Measurements from ENCODE around the gene CXXC4. TPM values are rescaled to one million over a fixed set of nuclear protein-coding genes. Genes with fewer than 3 reads are reported as not detected.

CXXC4 gene
- total and polyA plus RNA-seq, 2 experiments from 2014 or later = 1.6 to 3.0 TPM

DNA sequence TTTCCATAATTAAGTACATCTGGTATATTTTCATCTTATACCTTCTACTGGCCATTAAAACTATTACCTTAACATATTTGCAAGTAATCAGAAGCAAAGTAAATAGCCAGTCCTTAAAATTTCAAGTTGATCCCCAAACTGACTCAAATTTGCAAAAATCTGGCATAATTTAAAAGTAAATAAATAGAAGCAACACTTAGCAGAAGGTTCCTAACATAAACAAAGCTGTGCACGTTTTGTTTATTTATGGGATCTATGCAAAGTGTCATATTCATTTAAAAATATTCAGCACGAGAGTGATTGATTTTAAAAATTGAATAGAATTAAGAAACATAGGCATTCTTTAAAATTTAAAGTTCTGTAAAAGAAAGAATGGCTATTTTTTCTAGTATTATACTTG, 9.8 kb upstream of the CXXC4 start (continued):
- TF ChIP-seq, protein P1, sequence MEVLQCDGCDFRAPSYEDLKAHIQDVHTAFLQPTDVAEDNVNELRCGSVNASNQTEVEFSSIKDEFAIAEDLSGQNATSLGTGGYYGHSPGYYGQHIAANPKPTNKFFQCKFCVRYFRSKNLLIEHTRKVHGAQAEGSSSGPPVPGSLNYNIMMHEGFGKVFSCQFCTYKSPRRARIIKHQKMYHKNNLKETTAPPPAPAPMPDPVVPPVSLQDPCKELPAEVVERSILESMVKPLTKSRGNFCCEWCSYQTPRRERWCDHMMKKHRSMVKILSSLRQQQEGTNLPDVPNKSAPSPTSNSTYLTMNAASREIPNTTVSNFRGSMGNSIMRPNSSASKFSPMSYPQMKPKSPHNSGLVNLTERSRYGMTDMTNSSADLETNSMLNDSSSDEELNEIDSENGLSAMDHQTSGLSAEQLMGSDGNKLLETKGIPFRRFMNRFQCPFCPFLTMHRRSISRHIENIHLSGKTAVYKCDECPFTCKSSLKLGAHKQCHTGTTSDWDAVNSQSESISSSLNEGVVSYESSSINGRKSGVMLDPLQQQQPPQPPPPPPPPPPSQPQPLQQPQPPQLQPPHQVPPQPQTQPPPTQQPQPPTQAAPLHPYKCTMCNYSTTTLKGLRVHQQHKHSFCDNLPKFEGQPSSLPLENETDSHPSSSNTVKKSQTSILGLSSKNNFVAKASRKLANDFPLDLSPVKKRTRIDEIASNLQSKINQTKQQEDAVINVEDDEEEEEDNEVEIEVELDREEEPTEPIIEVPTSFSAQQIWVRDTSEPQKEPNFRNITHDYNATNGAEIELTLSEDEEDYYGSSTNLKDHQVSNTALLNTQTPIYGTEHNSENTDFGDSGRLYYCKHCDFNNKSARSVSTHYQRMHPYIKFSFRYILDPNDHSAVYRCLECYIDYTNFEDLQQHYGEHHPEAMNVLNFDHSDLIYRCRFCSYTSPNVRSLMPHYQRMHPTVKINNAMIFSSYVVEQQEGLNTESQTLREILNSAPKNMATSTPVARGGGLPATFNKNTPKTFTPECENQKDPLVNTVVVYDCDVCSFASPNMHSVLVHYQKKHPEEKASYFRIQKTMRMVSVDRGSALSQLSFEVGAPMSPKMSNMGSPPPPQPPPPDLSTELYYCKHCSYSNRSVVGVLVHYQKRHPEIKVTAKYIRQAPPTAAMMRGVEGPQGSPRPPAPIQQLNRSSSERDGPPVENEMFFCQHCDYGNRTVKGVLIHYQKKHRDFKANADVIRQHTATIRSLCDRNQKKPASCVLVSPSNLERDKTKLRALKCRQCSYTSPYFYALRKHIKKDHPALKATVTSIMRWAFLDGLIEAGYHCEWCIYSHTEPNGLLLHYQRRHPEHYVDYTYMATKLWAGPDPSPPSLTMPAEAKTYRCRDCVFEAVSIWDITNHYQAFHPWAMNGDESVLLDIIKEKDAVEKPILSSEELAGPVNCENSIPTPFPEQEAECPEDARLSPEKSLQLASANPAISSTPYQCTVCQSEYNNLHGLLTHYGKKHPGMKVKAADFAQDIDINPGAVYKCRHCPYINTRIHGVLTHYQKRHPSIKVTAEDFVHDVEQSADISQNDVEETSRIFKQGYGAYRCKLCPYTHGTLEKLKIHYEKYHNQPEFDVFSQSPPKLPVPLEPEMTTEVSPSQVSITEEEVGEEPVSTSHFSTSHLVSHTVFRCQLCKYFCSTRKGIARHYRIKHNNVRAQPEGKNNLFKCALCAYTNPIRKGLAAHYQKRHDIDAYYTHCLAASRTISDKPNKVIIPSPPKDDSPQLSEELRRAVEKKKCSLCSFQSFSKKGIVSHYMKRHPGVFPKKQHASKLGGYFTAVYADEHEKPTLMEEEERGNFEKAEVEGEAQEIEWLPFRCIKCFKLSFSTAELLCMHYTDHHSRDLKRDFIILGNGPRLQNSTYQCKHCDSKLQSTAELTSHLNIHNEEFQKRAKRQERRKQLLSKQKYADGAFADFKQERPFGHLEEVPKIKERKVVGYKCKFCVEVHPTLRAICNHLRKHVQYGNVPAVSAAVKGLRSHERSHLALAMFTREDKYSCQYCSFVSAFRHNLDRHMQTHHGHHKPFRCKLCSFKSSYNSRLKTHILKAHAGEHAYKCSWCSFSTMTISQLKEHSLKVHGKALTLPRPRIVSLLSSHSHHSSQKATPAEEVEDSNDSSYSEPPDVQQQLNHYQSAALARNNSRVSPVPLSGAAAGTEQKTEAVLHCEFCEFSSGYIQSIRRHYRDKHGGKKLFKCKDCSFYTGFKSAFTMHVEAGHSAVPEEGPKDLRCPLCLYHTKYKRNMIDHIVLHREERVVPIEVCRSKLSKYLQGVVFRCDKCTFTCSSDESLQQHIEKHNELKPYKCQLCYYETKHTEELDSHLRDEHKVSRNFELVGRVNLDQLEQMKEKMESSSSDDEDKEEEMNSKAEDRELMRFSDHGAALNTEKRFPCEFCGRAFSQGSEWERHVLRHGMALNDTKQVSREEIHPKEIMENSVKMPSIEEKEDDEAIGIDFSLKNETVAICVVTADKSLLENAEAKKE (CRISPR knock-in tag; IDR thresholded peaks at IDR 0.05) = no peak
- TF ChIP-seq ZNF331 (CRISPR knock-in tag; IDR thresholded peaks at IDR 0.05; ENCODE audit: low read depth) = no peak
- TF ChIP-seq, protein P2, sequence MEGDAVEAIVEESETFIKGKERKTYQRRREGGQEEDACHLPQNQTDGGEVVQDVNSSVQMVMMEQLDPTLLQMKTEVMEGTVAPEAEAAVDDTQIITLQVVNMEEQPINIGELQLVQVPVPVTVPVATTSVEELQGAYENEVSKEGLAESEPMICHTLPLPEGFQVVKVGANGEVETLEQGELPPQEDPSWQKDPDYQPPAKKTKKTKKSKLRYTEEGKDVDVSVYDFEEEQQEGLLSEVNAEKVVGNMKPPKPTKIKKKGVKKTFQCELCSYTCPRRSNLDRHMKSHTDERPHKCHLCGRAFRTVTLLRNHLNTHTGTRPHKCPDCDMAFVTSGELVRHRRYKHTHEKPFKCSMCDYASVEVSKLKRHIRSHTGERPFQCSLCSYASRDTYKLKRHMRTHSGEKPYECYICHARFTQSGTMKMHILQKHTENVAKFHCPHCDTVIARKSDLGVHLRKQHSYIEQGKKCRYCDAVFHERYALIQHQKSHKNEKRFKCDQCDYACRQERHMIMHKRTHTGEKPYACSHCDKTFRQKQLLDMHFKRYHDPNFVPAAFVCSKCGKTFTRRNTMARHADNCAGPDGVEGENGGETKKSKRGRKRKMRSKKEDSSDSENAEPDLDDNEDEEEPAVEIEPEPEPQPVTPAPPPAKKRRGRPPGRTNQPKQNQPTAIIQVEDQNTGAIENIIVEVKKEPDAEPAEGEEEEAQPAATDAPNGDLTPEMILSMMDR (conservative IDR thresholded peaks at IDR 0.05; ENCODE audit: low read depth in 2 of 2) = no peak
- no peak for TF ChIP-seq NANOG (IDR thresholded peaks at IDR 0.05; ENCODE audit: borderline replicate concordance)
- TF ChIP-seq STAT1 (IDR thresholded peaks at IDR 0.05; ENCODE audit: unreplicated experiment) = no peak

DNA sequence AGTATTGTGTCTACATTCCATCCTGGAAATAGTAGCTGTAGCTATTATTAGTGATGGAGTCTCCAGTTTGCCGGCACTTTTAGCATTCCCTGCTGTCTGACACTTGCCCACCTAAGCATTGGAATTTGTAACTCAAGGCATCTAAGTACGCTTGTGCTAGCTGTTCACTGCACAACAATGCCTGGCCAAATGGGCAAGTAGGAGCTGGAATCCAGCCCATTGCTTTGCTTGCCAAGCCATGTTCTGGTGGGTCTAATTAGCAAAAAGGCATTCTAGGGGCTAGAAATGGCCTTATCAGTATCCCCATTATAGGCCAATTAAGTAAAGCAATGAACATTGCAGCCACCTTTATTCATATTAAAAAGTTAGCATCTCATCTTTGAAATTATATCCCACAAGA, 7.8 kb upstream of the CXXC4 start:
- 0 out of 2 replicates have a peak, but pooled peaks cover 10% of the 10 kb centered on the region for H3K9me2 ChIP-seq (ENCODE audit: insufficient read depth)
- H3K79me2 ChIP-seq (replicated peaks; ENCODE audit: insufficient read depth) = no peaks in the 10 kb centered on the region
- no peak overlapping the region for H3K4me3 ChIP-seq
- Mint-ChIP-seq H3K9me3 (no peaks in the 10 kb centered on the region), H3K4me1 (peaks cover 16% of the 10 kb centered on the region; the same call in 2 of the 3 replicates), H3K4me3 (no peak overlapping the region), H3K27me3 (ENCODE audit: insufficient read depth, low read depth, poor library complexity) (no peaks in the 10 kb centered on the region), H3K36me3 (ENCODE audit: low read depth) (no peaks in the 10 kb centered on the region), H3K27ac (no peak overlapping the region)
- H3K4me2 ChIP-seq = no peak overlapping the region
- no peaks in the 10 kb centered on the region for H3K27me3 ChIP-seq (ENCODE audit: insufficient read depth)
- no peak for ATAC-seq
- TF ChIP-seq POLR2AphosphoS5 (IDR thresholded peaks at IDR 0.05; ENCODE audit: low read depth) (no peak), EZH2 (IDR thresholded peaks at IDR 0.05; ENCODE audit: low read depth, unreplicated experiment) (no peak), JUNB (IDR thresholded peaks at IDR 0.05; ENCODE audit: unreplicated experiment) (no peak), EZH2phosphoT487 (IDR thresholded peaks at IDR 0.05; ENCODE audit: unreplicated experiment) (no peak), ZNF331 (CRISPR knock-in tag; IDR thresholded peaks at IDR 0.05; ENCODE audit: low read depth) (no peak), CREB1 (CRISPR knock-in tag; IDR thresholded peaks at IDR 0.05; ENCODE audit: low read depth) (no peak)
- TF ChIP-seq, protein P3, sequence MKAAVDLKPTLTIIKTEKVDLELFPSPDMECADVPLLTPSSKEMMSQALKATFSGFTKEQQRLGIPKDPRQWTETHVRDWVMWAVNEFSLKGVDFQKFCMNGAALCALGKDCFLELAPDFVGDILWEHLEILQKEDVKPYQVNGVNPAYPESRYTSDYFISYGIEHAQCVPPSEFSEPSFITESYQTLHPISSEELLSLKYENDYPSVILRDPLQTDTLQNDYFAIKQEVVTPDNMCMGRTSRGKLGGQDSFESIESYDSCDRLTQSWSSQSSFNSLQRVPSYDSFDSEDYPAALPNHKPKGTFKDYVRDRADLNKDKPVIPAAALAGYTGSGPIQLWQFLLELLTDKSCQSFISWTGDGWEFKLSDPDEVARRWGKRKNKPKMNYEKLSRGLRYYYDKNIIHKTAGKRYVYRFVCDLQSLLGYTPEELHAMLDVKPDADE (IDR thresholded peaks at IDR 0.05) = no peak
- DNase-seq (ENCODE audit: low spot score) = no peak
- no peaks in the 10 kb centered on the region for H3F3A ChIP-seq (replicated peaks; ENCODE audit: low read depth)
- H3K36me3 ChIP-seq (ENCODE audit: insufficient read depth) = no peaks in the 10 kb centered on the region
- H3K4me1 ChIP-seq (ENCODE audit: insufficient read depth) = peaks cover 14% of the 10 kb centered on the region
- no peaks in the 10 kb centered on the region for H4K20me1 ChIP-seq (replicated peaks; ENCODE audit: insufficient read depth)
- no peak overlapping the region for H3K27ac ChIP-seq (ENCODE audit: low read depth)
- H2AFZ ChIP-seq = no peak overlapping the region
